GM19328 (cell line): Measurements from ENCODE around the gene CYP1A1.

Experiments used
- ATAC-seq: cut with Tn5 transposase; IDR thresholded peaks from one replicate; pipeline ENCODE4 v1.9.1; 2021; ENCODE audit warnings: mild to moderate bottlenecking, moderate library complexity; ENCODE audit not compliant: unreplicated experiment

CYP1A1 gene

GRCh38 chr15:74725225-74725774 lies at the start of gene CYP1A1:
CYP1A1 (minus strand) TSS chr15:74725528; CDS start chr15:74723097, 2,431 bp downstream.
- no peak for ATAC-seq

GRCh38 chr15:74773731-74774252 lies 48.5 kb upstream of the CYP1A1 start:
- no peak for ATAC-seq

GRCh38 chr15:74773329-74773728 lies 48.0 kb upstream of the CYP1A1 start:
- ATAC-seq, result no peak

- no peak for ATAC-seq
These were observed 45.0 kb upstream of the CYP1A1 start for GRCh38 chr15:74770211-74770903.

- ATAC-seq, result no peak
These were observed 44.2 kb upstream of the CYP1A1 start for GRCh38 chr15:74769463-74770025.

- no peak for ATAC-seq
These were observed 43.5 kb upstream of the CYP1A1 start for GRCh38 chr15:74768771-74769342.

GRCh38 chr15:74768099-74768770 lies 42.9 kb upstream of the CYP1A1 start:
- no peak for ATAC-seq

GRCh38 chr15:74767167-74768098 lies 42.1 kb upstream of the CYP1A1 start:
- no peak for ATAC-seq

- no peak for ATAC-seq
These were observed 38.1 kb upstream of the CYP1A1 start for GRCh38 chr15:74763416-74763815.

GRCh38 chr15:74762791-74763150 lies 37.4 kb upstream of the CYP1A1 start:
- no peak for ATAC-seq

GRCh38 chr15:74758736-74759135 lies 33.4 kb upstream of the CYP1A1 start:
- ATAC-seq, result no peak

- no peak for ATAC-seq
These were observed 29.4 kb upstream of the CYP1A1 start for GRCh38 chr15:74754593-74755215.

GRCh38 chr15:74752531-74752930 lies 27.2 kb upstream of the CYP1A1 start:
- ATAC-seq, result no peak

- ATAC-seq, result no peak
These were observed 26.7 kb upstream of the CYP1A1 start for GRCh38 chr15:74752011-74752410.

- ATAC-seq, result no peak
These were observed 25.4 kb upstream of the CYP1A1 start for GRCh38 chr15:74750751-74751150.

- ATAC-seq, result no peak
These were observed 24.5 kb upstream of the CYP1A1 start for GRCh38 chr15:74749832-74750231.

GRCh38 chr15:74748322-74748946 lies 23.1 kb upstream of the CYP1A1 start, which contains the start of gene CYP1A2:
CYP1A2 (plus strand) TSS chr15:74748845; CDS start chr15:74749739, 894 bp downstream.
- ATAC-seq, result no peak

GRCh38 chr15:74746389-74746788 lies 21.1 kb upstream of the CYP1A1 start:
- no peak for ATAC-seq

GRCh38 chr15:74742422-74742821 lies 17.1 kb upstream of the CYP1A1 start:
- ATAC-seq, result no peak
